ENCODE data around the gene NUP210. TPM values are rescaled to one million over a fixed set of nuclear protein-coding genes. Genes with fewer than 3 reads are reported as not detected.
A peak's percentile ranks its signal among the peaks of the same experiment; 100 is the strongest.

NUP210 gene
- total RNA-seq, 1 donor, result under 0.01 TPM

DNA sequence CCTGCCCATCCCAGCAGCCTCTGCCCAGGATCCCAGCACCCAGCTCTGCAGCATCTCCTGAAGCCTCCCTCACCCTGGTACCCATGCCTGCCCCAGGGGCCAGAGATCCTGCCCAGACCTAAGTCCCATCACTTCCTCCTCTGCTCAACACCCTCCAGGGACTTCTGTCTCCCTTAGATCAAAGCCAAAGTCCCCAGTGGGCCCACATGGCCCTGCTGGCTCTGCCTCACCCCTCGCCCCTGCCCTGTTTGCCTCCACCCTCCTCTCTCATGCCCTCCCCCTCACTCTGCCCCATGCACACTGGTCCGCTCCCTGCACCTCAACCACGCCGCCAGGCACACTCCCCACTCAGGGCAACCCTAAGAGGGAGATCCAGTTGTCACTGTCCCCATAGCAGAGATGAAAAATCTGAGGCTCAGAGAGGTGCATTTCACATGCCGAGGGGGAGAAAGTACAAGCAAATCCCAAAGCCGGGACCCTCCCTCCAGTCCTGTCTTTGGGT lies 146.5 kb downstream of the NUP210 start:
- Histone ChIP-seq H3K36me3 (ENCODE audit: insufficient read depth, low read length) (no peaks in the 10 kb centered on the region), H3K9me3 (ENCODE audit: low read depth, low read length) (no peaks in the 10 kb centered on the region), H3K27me3 (ENCODE audit: insufficient read depth, low read length) (peaks cover 27% of the 10 kb centered on the region), H2AFZ (ENCODE audit: low read length) (no peak overlapping the region), H3K4me3 (ENCODE audit: insufficient read depth, low read length) (no peak overlapping the region), H3K4me1 (ENCODE audit: insufficient read depth, low read length) (no peaks in the 10 kb centered on the region), H3K79me2 (ENCODE audit: insufficient read depth, low read length) (no peaks in the 10 kb centered on the region), H3K4me2 (ENCODE audit: insufficient read depth, low read length) (no peak overlapping the region), H3K27ac (ENCODE audit: low read depth, low read length) (no peak overlapping the region), H4K20me1 (ENCODE audit: insufficient read depth, low read length) (no peaks in the 10 kb centered on the region)
- TF ChIP-seq, protein P1, sequence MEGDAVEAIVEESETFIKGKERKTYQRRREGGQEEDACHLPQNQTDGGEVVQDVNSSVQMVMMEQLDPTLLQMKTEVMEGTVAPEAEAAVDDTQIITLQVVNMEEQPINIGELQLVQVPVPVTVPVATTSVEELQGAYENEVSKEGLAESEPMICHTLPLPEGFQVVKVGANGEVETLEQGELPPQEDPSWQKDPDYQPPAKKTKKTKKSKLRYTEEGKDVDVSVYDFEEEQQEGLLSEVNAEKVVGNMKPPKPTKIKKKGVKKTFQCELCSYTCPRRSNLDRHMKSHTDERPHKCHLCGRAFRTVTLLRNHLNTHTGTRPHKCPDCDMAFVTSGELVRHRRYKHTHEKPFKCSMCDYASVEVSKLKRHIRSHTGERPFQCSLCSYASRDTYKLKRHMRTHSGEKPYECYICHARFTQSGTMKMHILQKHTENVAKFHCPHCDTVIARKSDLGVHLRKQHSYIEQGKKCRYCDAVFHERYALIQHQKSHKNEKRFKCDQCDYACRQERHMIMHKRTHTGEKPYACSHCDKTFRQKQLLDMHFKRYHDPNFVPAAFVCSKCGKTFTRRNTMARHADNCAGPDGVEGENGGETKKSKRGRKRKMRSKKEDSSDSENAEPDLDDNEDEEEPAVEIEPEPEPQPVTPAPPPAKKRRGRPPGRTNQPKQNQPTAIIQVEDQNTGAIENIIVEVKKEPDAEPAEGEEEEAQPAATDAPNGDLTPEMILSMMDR (IDR thresholded peaks at IDR 0.05; ENCODE audit: extremely low read depth, low read depth, low read length), result no peak
- peak; percentile 65 for DNase-seq (ENCODE audit: insufficient read length, low spot score, missing footprints)

DNA sequence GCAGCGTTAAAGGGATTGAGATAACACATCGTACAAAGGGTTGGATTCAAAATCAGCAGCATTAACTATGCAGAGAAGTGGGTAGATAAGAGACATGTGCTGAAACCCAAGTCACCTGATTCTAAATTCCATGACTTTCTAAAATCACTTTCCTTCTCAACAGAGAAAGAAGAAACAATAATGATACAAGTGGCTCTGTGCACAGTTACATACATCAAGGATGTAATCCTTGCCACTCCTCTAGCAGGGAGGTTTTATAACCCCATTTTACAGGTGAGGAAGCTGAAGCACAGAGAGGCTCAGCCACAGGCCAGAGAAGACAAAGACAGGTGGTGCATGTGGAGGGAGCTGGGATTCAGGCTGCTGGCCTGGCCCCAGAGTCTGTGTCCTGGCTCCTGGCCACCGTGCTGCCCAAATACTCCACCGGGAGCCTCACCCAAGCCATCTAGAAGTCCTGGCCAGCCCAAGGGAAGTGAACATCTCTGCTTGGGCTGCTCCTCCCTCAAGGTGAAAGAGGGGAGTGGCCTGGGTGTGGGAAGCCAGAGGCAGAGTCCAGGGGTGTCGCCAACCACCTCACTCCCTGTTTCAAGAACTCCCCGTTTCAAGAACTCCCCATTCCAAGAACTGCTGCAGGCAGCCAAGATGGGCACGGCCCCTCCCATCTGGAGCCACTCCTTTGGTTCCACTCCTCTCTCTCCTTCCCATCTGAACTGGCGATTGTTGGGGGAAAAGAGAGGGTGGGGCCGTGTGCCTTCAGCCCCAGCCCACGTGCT lies 147.1 kb downstream of the NUP210 start:
- Histone ChIP-seq H3K79me2 (ENCODE audit: insufficient read depth, low read length) (no peaks in the 10 kb centered on the region), H3K36me3 (ENCODE audit: insufficient read depth, low read length) (no peaks in the 10 kb centered on the region), H3K4me1 (ENCODE audit: insufficient read depth, low read length) (no peaks in the 10 kb centered on the region), H3K27ac (ENCODE audit: low read depth, low read length) (no peak overlapping the region), H3K4me3 (ENCODE audit: insufficient read depth, low read length) (no peak overlapping the region), H2AFZ (ENCODE audit: low read length) (no peak overlapping the region), H3K9me3 (ENCODE audit: low read depth, low read length) (no peaks in the 10 kb centered on the region), H3K27me3 (ENCODE audit: insufficient read depth, low read length) (peaks cover 25% of the 10 kb centered on the region), H3K4me2 (ENCODE audit: insufficient read depth, low read length) (no peak overlapping the region), H4K20me1 (ENCODE audit: insufficient read depth, low read length) (no peaks in the 10 kb centered on the region)
- TF ChIP-seq, protein P1 (IDR thresholded peaks at IDR 0.05; ENCODE audit: extremely low read depth, low read depth, low read length), result no peak
- peak; percentile 73 for DNase-seq (ENCODE audit: insufficient read length, low spot score, missing footprints)

DNA sequence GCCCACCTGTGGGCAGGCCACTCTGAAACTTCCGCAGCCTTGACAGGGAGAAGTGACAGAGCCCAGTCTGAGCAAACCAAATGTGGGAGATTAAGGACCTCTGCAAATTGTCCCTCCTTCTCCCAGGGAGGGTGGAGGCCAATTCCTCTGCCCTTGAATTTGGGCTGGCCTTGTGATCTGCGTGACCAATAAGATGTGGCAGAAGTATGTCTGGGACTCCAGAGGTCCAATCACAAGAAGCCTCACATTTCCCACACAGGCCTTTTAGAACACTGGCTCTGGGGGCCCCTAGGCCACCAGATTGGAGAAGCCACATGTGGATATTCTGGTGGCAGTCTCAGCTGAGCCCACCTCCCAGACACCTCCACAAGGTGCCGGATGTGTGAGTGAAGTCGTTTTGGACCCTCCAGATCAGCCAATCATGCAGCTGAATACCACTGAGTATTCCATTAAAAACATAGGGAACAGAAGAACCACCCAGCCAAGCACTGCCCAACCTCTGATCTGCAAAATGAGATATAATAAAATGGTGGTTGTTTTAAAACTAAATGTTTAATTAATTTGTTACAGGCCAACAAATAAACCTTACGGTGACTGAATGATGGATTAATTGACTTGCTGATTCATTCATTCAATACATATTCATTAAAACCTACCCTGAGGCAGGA lies 150.3 kb downstream of the NUP210 start:
- H3K4me2 ChIP-seq (ENCODE audit: insufficient read depth, low read length), result no peak overlapping the region
- H4K20me1 ChIP-seq (ENCODE audit: insufficient read depth, low read length), result no peaks in the 10 kb centered on the region
- DNase-seq (ENCODE audit: insufficient read length, low spot score, missing footprints), result peak; percentile 45
- no peaks in the 10 kb centered on the region for H3K9me3 ChIP-seq (ENCODE audit: low read depth, low read length)
- no peak overlapping the region for H2AFZ ChIP-seq (ENCODE audit: low read length)
- no peaks in the 10 kb centered on the region for H3K4me1 ChIP-seq (ENCODE audit: insufficient read depth, low read length)
- TF ChIP-seq, protein P1 (IDR thresholded peaks at IDR 0.05; ENCODE audit: extremely low read depth, low read depth, low read length), result no peak
- no peak overlapping the region for H3K4me3 ChIP-seq (ENCODE audit: insufficient read depth, low read length)
- no peaks in the 10 kb centered on the region for H3K79me2 ChIP-seq (ENCODE audit: insufficient read depth, low read length)
- H3K27ac ChIP-seq (ENCODE audit: low read depth, low read length), result no peak overlapping the region
- no peaks in the 10 kb centered on the region for H3K27me3 ChIP-seq (ENCODE audit: insufficient read depth, low read length)
- no peaks in the 10 kb centered on the region for H3K36me3 ChIP-seq (ENCODE audit: insufficient read depth, low read length)

DNA sequence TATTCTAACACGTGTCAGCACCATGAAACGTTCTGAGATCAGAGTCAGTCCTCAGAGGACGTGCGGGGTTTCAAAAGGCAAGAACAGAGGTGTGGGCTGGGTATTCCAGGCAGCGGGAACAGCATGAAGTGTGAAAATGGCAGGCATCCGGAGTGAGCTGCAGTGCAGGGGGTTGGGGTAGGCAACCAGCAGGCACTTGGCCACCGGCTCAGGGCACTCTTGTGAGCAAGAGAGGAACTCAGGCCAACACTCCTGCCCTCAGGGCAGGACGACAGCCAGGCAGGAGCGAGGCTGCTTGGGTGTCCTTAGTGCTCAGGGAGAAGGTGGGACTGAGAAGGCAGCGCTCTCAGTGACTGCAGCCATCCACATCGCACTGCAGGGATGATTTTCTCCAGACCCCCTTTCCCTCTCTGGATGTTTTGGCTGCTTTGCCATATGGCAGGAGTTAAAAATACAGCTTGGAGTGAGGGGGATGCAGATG lies 151.1 kb downstream of the NUP210 start:
- no peaks in the 10 kb centered on the region for H3K27me3 ChIP-seq (ENCODE audit: insufficient read depth, low read length)
- no peak overlapping the region for H3K27ac ChIP-seq (ENCODE audit: low read depth, low read length)
- TF ChIP-seq, protein P1 (IDR thresholded peaks at IDR 0.05; ENCODE audit: extremely low read depth, low read depth, low read length), result no peak
- peak; percentile 69 for DNase-seq (ENCODE audit: insufficient read length, low spot score, missing footprints)
- no peak overlapping the region for H2AFZ ChIP-seq (ENCODE audit: low read length)
- no peaks in the 10 kb centered on the region for H3K9me3 ChIP-seq (ENCODE audit: low read depth, low read length)
- no peaks in the 10 kb centered on the region for H3K79me2 ChIP-seq (ENCODE audit: insufficient read depth, low read length)
- no peak overlapping the region for H3K4me2 ChIP-seq (ENCODE audit: insufficient read depth, low read length)
- no peaks in the 10 kb centered on the region for H3K4me1 ChIP-seq (ENCODE audit: insufficient read depth, low read length)
- H3K36me3 ChIP-seq (ENCODE audit: insufficient read depth, low read length), result no peaks in the 10 kb centered on the region
- H4K20me1 ChIP-seq (ENCODE audit: insufficient read depth, low read length), result no peaks in the 10 kb centered on the region
- H3K4me3 ChIP-seq (ENCODE audit: insufficient read depth, low read length), result no peak overlapping the region
